ENCODE measurements around the gene CTNNBIP1.
"Not testable (repeated sequence)": the region's sequence is repeated elsewhere in the genome, so short reads cannot be mapped to it uniquely, and the experiment has no call there.

Gene CTNNBIP1, protein sequence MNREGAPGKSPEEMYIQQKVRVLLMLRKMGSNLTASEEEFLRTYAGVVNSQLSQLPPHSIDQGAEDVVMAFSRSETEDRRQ

DNA sequence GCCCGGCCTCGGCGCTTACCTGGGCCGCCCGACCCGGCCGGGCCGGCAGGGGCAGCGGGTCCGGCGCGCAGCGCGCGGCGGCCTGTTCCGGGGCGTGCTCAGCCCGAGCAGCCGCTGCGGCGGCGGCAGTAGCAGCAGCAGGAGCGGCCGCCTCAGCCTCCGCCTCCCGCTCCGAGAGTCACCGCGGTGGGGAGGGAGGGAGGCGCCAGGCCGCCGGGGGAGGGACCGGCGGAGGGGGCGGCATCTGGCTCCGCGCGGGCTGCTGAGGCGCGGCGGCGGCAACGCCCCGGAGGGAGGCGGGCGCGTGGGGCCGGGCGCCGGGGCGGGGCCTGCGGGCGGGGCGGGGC, at the start of gene CTNNBIP1:
Gene CTNNBIP1, minus strand, starts transcription at position 194 of the 347 bp plus-strand sequence. CDS start 38,205 bp downstream, outside the sequence.
- peak; percentile 98 for DNase-seq (ENCODE audit: low spot score)

DNA sequence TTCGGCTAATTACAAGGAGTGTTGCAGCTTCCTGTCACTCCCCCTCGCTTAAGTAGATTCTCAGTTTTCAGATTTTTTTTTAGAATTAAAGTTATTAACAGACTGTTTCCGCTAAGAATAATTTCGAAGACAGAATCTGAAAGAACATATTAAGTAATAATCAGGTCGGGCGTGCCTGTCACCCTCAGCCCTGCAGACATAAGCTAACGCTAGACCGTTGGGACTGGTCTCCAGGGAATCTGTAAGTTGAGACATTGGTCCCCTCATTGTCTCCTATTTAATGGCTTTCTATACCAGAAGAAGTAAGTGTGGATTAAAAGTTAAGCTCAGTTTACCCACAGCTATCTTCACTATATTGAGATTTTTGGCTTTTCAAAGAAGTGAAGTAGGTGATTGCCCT, 47.7 kb upstream of the CTNNBIP1 start:
- DNase-seq (ENCODE audit: low spot score) = no peak

DNA sequence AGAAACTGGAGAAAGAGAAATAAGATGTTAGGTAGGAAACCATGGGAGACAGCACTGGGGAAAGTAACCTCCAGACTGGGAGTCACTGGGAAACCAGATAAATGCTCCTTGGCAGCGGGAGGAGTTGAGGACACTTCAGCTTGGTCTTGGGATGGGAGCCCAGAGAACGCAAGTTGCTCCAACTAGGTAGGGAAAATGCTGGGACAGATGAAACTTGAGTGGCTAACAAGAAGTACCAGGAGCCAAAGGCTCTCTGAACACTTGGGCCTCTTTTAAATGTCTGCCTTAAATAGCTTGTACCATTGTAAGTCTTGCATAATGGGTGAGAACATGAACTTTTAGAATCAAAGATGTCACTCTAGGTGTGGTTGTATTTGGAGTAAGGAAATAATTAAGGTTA, 36.2 kb upstream of the CTNNBIP1 start:
- DNase-seq (ENCODE audit: low spot score) = no peak

DNA sequence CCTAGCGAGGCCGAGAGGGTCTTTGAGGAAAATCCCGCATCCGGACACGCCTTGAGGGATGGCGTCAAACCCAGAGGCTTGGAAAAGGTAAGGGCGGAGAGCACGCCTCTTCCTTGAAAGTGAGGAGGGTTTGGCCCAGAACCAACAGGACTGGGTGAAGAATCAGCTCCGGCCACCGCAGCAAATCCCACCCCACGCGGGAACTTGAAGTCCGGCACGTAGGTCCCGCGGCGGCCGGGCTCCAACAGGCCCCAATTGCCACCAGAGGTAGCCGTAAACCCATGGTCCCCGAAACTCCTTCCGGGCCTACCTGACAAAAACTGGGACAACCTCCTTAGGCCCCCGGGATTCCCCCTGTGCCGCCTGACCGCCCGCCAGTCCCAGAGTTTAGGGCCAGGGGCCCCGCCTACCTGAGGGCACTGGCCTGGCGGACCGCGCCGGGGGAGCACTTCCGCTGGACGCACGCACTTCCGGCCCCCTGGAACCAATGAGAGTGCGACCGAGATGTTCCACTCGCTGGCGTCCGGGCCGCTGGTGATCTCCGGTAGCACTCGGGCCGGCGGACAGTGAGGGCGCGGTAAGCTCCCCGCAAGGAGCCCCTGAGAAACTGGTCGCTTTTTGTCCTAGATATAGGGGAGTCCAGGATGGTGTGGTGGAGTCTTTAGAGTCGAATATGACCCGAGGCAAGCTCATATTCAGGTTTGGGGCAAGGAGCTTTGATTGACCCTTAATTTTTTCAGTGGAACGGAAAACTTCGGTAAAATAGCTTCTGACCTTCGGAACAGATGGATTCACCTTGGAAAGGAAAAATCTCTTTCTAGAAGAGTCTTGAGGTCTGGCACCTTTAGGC, 33.1 kb upstream of the CTNNBIP1 start, which contains the start of the genes LZIC and NMNAT1:
Gene LZIC, minus strand, starts transcription at position 453 of the 850 bp plus-strand sequence. CDS start 6,772 bp downstream, outside the sequence.
Gene NMNAT1, plus strand, starts transcription at position 537 of the 850 bp plus-strand sequence. CDS start 28,599 bp downstream, outside the sequence.
- DNase-seq (ENCODE audit: low spot score) = peak; percentile 98

DNA sequence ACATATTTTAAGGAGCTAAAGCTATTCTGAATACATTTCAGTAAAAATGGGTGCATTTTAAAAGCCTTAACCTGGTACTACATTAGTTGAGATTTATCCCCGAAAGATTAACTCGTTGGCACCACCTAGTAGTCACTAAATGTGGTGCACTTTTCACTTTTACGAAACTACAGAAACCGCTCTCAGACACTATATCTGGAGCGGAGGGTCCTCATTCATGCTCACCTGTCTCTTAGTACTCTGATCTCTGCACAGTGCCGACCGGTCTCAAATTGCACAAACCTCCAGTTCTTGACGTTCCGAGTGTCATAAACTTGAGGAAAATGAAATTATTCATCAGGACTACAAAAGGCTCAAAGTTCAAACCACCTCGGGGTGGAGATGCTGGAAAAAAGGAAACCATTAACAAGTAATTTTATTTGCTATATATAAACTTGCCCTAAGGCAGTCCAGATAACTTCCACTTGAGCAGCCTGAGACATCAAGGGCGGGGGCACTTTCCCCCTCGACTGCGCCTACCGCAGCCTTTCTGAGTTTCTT, 32.4 kb upstream of the CTNNBIP1 start:
- peak; percentile 67 for DNase-seq (ENCODE audit: low spot score)

DNA sequence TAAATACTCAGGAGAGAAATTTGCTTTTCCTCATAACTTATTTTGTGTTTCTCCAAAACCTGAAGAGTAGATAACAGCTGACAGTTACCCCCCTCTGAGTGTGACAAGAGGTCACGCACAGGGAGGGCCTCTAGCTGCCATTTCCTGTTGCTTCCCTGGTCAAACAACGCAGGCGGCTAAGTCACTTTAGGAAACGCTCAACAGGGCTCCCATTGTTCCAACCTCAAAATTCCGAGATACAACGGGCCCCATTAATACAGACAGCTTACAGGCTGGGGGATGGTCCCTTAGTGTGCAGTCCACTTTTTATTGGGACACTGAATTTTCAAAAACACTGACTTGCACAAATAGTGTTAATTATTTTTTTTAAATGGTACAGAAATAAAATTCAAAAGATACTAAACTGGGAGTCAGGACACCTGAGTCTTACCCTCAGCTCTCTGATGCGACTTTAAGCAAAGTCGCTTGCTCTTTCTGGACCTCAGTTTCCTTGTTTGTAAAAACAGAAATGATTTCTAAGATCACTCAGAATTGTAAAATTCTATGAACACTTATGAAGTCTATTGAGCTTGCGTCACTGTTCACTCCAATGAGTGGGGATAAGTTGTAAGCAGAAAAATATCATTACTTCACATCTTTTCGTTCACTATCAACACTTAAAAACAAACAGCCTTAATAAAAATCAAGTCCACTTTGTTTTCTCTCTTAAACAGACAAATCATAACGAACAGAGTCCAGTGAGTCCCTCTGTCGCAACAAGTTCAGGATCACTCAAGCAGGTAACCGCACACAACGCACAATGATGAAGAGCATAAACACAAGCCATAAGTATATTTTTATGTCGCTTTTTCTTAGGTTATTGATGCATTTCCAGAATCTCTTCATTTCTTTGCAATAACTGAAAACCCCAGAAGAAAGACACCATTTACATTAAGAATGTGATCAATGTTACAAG, 19.6 kb upstream of the CTNNBIP1 start:
- no peak for DNase-seq (ENCODE audit: low spot score)

DNA sequence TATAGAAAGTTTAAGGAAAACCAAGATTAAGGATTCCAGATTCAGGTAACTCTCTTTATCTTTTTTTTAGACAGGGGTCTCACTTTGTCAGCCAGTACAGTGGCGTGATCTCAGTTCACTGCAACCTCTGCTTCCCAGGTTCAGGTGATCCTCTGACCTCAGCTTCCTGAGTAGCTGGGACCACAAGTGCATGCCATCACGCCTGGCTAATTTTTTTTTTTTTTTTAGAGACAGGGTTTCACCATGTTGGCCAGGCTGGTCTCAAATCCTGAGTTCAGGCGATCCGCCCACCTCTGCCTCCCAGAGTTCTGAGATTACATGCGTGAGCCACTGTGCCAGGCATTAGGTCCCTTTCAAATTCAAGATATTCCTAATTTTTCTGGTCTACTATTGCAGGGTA, 17.2 kb upstream of the CTNNBIP1 start:
- DNase-seq (ENCODE audit: low spot score) = no peak

DNA sequence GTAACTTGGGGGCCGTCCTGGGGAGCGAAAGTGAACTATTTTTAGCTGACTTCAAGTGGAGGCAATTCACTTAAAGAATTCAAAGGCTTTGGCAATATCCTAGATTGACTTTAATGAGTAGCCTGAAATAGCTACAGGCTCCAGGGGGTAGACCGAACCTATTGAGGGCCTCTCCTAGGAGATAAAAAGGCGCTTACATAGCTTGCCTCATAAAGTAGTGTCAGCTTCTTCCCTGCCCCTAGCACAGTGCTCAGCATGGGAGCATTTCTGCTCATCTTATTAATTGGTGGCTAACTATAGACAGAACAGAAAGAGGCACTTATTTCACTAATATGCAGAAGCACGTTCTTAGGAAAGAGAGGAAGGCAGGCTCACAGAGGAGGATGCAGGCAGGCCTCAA, 12.3 kb upstream of the CTNNBIP1 start:
- no peak for DNase-seq (ENCODE audit: low spot score)

DNA sequence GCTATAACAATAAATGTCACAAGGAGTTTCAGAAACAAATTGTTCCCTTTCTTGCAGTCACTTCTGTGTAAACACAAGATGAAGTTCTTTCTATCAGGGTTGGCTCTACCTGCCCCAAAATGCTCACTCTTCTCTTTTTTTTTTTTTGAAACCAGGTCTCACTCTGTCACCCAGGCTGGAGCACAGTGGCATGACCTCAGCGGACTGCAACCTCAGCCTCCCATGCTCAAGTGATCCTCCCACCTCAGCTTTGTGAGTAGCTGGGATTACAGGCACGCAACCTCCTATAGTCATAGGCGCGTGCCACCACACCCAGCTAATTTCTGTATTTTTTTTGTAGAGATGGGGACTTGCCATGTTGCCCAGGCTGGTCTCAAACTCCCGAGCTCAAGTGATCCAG, 10.5 kb upstream of the CTNNBIP1 start:
- DNase-seq (ENCODE audit: low spot score) = no peak

DNA sequence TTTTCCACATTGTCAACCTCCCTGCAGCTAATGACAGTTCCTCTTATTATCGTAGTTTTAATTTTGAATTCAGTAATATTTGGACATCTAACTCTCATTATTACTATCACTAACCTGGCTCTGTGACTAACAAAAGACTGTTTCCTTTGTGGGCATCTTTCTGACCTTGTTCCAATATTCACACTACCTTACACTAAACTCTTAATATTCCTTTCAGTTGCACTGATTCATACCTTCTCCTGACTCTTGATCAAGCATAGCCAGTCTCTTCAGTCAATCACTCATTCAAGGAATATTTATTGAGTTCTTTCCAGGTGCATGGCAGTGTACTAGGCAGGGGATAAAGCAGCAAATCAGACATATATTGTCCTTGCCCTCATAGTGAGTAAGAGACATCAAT, 7.8 kb upstream of the CTNNBIP1 start:
- DNase-seq (ENCODE audit: low spot score) = no peak

DNA sequence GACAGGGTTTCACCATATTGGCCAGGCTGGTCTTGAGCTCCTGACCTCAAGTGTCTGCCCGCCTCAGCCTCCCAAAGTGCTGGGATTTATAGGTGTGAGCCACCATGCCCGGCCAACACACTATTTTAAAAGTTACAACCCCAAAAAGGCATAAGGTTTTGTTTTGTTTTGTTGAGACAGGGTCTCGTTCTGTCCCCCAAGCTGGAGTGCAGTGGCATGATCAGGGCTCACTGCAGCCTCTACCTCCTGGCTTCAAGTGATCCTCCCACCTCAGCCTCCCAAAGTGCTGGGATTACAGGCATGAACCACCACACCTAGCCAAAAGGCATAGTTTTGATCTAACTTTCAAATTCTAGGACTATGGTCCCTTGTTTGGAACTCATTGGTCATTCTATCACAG, 7.4 kb upstream of the CTNNBIP1 start:
- not testable (repeated sequence) for DNase-seq (ENCODE audit: low spot score)

DNA sequence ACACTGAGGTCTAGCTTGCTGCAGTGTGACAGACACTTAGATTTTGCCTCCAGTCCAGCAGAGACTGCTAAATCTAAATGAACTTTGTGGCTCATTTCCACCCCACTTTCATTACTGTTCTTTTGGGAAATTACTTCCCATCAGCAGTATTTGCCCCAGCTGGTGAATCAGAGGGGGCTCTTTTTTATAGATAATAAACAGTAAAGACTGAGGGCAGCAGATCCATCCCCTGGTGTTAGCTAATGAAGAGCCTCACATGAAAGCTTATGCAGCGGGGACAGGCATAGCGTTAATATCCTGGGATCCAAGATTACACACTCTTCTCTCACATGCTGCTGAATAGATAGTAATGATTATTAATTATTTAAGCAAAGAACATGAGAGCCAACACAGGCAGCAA, 6.4 kb upstream of the CTNNBIP1 start:
- DNase-seq (ENCODE audit: low spot score) = no peak

DNA sequence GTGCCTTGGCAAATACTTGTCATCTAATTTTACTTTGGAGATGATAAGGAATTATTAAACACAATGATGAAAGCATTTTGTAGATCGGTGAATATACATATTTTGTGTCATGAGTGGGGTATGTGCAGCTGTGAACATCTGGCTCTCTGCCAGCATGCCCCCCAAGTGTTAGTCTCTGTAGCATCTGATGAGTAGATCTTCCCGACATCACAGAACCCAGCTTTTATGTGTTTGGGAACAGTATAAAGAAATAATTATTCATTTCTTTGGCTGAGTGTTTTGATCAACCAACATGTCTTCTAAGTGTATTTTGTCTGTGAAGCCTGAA, 4.5 kb upstream of the CTNNBIP1 start:
- no peak for DNase-seq (ENCODE audit: low spot score)

DNA sequence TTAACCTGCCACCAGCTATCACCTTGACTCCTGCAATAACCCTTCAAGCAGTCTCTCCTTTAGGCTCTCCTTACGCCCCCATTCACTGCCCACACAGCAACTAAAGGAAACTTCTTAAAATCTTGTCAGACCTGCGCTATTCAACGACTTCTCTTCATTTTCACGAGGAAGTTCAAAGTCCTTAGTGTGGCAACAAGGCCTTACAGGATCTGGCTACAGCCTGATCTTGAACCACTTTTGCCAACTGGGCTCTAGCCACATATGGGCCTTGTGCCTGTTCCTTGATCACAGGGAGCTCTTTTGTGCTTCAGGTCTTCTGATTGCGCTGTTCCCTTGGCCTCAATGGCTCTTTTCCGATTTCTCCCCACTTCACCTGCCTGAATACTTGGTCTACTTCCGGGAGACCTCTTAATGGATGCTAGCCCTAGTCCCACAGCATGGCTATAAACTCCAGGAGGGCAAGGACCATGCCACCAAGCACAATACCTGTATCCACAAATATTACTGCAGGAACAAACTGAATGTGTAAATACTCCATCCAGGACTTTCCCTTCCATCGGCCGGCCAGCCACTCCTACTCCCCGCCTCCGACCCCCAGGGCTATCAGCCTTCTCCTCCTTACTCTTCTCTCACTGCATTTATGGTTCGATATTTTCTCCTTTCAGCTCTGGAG, 2.3 kb upstream of the CTNNBIP1 start:
- no peak for DNase-seq (ENCODE audit: low spot score)

DNA sequence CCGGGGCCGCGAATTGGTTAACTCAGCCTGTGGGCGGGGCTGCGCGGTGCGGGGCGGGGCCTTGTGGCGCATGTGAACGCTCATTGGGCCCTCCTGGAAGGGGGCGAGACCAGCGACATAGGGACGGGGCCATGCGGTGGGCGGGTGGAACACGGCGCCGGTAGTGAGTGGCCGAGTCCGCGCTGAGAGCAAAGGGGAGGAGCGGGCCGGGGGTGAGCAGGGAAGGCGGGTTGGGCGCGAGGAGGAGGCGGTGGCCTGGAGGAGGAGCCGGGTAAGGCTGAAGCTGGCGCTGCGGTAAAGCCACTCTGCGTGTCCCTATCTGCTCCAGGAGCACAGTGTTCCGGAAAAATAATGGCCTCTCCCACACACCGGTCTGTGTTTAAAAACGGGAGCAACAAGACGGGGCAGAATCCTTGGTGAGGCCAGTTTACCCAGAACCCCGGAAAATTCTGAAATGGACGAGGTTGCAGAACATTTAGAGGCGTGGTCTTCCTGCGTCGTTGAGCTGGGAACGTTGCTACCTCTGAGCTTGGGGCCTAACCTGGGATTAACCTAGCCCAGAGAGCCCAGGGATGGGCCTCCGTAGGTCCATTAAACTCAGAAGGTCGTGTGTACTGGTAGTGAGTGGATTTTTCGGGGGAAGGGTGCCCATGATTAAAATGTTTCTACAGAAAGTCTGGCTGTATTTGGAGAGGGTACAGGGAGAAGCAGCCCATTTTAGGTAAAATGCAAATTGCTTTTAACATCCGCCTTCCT, 532 bp upstream of the CTNNBIP1 start:
- no peak for DNase-seq (ENCODE audit: low spot score)

DNA sequence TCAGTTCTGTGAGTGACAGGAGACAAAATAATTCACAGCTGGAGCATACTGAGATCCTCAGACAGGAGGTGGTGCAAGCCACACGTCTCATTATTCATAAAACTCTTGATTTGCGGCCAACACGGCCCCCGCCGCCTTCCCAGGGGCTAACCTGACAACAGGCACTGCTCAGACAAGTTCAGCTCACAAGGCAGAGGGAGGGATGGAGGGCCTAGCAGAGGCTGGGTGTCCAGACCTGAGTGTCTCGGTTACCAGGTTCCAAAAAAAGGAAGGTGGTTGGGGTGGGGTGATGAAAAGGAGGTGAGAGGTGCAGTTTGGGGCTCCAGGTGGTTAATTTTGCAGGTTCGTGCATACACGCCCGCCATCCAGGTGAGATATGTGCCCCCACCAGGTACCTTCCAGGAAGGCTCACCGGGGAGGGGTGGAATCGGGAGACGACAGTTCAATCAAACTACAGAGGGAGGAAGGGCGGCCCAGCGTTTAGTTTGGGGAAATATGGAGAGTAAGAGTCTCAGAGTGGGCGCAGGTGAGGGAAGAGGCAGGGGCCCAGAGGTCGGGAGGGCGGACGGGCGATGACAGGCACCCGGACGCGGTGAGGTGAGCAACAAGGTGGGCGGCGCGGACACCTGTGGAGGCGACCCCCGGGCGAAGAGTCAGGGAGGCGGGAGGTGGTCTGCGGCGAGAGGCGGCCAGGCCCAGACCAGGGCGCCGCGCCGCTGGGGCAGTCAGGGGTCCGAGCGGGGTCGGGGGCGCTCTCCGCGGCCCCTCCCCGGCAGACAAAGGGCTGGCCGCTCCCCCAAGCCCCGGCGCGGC, 629 bp downstream of the CTNNBIP1 start:
- DNase-seq (ENCODE audit: low spot score) = no peak

DNA sequence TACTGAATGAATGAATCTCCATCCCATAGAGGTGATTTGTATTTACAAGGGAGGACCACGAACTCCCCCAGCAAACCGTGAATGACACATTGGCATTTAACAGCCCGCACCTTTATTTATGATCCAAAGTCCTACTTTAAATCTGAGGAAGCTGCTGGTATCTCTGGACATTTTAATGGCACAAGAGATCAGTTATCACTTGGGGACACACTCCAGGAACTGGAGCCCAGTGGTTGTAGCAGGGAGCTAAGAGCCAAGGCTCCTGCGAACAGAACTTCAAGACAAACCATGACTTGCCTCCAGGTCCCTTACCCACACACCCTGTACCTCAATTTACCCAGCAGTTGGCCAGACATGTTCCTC, 1.2 kb downstream of the CTNNBIP1 start:
- DNase-seq (ENCODE audit: low spot score) = no peak

DNA sequence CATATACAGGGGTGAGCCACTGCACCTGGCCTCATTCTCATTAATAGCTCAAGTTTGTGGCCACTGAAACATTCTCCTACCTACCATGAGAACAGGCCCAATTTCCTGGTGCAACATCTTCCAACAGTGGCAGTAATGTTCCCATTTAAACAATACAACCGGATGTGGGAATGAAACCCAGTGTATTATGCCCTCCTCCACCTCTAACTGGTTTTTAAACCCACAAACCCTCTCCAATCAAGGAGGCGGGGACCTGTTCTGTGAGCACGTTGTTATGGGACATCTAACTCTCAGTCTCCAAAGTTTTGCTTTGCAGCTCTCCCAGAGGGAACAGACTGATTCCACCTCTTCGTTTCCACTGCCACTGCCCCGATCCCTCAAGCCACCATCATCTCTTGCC, 2.6 kb downstream of the CTNNBIP1 start:
- no peak for DNase-seq (ENCODE audit: low spot score)

DNA sequence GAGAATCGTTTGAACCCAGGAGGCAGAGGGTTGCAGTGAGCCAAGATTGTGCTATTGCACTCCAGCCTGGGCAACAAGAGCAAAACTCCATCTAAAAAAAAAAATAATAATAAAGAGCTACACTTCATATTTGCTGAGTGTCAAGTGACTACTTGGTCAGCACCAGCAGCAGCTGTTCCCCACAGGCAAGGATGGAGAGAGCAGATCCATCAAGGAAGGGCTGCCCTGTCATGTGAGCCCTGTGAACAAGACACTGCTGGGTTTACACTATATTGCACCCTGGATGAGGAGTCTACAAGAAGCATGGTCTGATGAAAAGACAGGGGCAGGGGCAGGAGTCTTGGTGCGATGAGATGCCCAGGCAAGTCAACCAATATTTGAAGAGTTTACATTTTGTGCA, 3.6 kb downstream of the CTNNBIP1 start:
- no peak for DNase-seq (ENCODE audit: low spot score)

DNA sequence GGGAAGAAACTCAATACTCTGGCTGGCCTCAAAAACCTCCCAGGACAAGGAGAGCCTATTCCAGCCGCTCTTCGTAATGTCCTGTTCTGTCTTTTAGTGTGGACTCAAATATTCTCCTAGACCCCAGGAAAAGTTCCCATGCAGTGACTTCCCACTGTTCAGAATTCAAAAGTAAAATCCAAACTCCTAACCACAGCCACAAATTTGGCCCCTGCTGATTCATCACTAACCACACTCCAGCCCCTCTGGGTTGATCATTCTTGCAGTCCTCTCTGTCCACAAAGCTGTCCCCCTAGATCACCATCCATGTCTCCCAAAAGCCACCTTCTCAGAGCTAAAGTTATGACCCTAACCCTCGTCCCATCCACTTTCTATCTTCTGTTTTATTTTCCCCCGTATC, 5.1 kb downstream of the CTNNBIP1 start:
- DNase-seq (ENCODE audit: low spot score) = no peak
